Progenitor cell of endocrine pancreas (in vitro differentiated cells): ENCODE results near the gene SLC23A1. TPM values are rescaled to one million over a fixed set of nuclear protein-coding genes. Genes with fewer than 3 reads are reported as not detected.
A peak's percentile ranks its signal among the peaks of the same experiment; 100 is the strongest.

ENCODE experiments used
- DNase-seq: peaks from one replicate; pipeline ENCODE4 v3.0.0; 2021; ENCODE audit warnings: low spot score; ENCODE audit not compliant: unreplicated experiment
- H3K27ac Mint-ChIP-seq: 2 replicates; pipeline ENCODE4 v1.8.0; 2021; ENCODE audit warnings: mild to moderate bottlenecking, moderate library complexity, mixed read lengths
- H3K27me3 Mint-ChIP-seq: 2 replicates; pipeline ENCODE4 v1.8.0; 2021; ENCODE audit warnings: mixed read lengths
- H3K36me3 Mint-ChIP-seq: 2 replicates; pipeline ENCODE4 v1.8.0; 2022; ENCODE audit warnings: mixed read lengths; ENCODE audit not compliant: insufficient read depth
- H3K4me1 Mint-ChIP-seq: 2 replicates; pipeline ENCODE4 v1.8.0; 2021; ENCODE audit warnings: low read depth, mixed read lengths
- H3K4me3 Mint-ChIP-seq: 2 replicates; pipeline ENCODE4 v1.8.0; 2021; ENCODE audit warnings: low read depth, mild to moderate bottlenecking, moderate library complexity, mixed read lengths
- H3K9me3 Mint-ChIP-seq: 2 replicates; pipeline ENCODE4 v1.8.0; 2021; ENCODE audit warnings: low read depth, mixed read lengths
- total RNA-seq: library from RNA; stranded (reverse); gene quantifications from 2 replicates; pipeline ENCODE4 v1.2.1, GENCODE V29; 2021
- TF ChIP-seq, protein P1 (sequence below): fragments of 200-600 bp; sonication (generic); IDR thresholded peaks from one replicate; pipeline ENCODE4 v1.5.0; 2021; ENCODE audit warnings: antibody characterized with exemption, mild to moderate bottlenecking; ENCODE audit not compliant: unreplicated experiment

Gene SLC23A1
- total RNA-seq, 1 donor from 2014 or later, result 0.48 TPM

DNA sequence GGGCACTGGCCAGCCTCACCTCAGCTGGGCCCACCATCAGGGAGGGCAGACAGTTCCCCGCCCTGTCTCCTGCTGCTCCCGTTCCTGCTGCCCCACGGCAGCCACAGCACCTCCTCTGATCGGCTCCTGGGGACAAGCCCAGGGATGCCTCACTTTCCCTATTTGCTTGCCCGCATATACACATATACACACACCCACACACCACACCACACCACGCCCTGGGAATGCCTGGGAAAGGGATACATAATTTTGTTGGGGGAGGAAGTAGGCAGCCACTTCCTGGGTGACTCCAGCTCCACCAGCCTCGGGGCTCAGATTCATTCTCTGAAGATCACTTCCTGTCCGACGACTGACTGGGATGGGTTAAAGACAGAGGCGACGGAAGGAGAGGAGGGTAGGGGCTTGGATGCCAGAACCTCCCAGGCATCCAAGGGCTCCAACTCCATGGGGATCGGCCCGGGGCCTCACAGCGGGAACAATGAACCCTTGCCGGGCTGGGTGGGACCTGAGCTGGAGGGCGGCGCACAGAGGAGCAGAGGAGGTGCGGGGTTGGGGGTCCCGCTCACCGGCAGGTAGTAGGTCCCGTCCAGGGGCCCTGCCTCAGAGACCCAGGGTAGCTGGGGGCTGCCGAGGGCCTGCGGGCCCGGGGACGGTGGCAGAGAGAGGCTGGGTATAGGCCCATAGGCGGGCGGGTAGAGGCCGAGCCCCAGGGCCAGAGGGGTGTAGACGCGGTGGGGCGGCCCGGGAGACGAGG is 8.7 kb upstream of the SLC23A1 start:
- no peak for DNase-seq
- Mint-ChIP-seq H3K4me3 (no peak overlapping the region), H3K27ac (peak overlapping the region; percentile 29), H3K36me3 (no peaks in the 10 kb centered on the region), H3K4me1 (peaks cover 4% of the 10 kb centered on the region), H3K27me3 (peaks cover 42% of the 10 kb centered on the region), H3K9me3 (no peaks in the 10 kb centered on the region)
- TF ChIP-seq, protein P1, sequence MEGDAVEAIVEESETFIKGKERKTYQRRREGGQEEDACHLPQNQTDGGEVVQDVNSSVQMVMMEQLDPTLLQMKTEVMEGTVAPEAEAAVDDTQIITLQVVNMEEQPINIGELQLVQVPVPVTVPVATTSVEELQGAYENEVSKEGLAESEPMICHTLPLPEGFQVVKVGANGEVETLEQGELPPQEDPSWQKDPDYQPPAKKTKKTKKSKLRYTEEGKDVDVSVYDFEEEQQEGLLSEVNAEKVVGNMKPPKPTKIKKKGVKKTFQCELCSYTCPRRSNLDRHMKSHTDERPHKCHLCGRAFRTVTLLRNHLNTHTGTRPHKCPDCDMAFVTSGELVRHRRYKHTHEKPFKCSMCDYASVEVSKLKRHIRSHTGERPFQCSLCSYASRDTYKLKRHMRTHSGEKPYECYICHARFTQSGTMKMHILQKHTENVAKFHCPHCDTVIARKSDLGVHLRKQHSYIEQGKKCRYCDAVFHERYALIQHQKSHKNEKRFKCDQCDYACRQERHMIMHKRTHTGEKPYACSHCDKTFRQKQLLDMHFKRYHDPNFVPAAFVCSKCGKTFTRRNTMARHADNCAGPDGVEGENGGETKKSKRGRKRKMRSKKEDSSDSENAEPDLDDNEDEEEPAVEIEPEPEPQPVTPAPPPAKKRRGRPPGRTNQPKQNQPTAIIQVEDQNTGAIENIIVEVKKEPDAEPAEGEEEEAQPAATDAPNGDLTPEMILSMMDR, result no peak

DNA sequence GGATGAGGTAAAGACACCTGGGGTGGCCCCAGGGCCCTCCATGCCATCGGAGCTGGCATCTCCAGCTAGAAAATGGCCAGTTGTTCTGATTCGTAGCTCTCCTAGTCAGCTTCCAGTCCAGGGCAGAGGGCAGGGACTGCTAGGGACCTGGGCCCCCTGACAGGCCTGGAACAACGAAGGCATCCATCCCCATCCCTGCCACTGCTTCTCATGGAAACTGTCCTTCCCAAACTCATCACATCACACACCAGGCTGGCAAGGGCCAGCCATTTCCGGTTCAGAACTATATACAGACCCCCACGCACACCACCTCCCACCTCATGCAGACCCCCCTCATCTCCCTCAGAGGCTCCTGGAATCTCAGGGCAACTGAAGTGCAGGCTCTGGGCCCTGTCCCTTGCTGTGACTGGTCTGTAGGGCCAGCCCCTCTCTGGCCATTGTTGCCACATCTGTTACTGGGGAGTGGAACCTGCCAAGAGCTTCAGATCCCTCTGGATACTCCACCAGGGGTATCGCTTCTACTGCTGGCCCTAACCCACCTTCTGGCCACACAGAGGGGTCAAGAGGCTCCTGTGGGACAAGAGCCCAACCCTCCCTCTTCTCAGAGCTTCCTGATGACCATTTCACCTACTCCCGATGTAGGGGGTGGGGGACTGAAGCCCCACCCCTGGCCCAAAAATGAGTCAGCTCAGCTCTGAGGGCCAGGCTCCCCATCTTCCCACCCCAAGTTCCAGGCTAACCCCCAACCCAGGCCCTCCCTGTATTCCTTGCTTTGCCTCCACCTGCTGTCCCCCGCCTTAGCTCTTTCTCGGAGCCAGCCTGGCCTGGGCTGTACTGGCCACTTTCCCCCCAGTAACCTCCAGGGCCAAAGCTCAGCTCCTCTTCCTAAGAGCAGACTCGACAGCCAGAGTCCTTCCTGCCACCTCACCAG is 7.8 kb upstream of the SLC23A1 start:
- H3K27me3 Mint-ChIP-seq, result peaks cover 40% of the 10 kb centered on the region
- H3K9me3 Mint-ChIP-seq, result no peaks in the 10 kb centered on the region
- H3K4me3 Mint-ChIP-seq, result no peak overlapping the region
- no peak overlapping the region for H3K27ac Mint-ChIP-seq
- TF ChIP-seq, protein P1, result no peak
- DNase-seq, result no peak
- H3K4me1 Mint-ChIP-seq, result peaks cover 4% of the 10 kb centered on the region
- no peaks in the 10 kb centered on the region for H3K36me3 Mint-ChIP-seq

DNA sequence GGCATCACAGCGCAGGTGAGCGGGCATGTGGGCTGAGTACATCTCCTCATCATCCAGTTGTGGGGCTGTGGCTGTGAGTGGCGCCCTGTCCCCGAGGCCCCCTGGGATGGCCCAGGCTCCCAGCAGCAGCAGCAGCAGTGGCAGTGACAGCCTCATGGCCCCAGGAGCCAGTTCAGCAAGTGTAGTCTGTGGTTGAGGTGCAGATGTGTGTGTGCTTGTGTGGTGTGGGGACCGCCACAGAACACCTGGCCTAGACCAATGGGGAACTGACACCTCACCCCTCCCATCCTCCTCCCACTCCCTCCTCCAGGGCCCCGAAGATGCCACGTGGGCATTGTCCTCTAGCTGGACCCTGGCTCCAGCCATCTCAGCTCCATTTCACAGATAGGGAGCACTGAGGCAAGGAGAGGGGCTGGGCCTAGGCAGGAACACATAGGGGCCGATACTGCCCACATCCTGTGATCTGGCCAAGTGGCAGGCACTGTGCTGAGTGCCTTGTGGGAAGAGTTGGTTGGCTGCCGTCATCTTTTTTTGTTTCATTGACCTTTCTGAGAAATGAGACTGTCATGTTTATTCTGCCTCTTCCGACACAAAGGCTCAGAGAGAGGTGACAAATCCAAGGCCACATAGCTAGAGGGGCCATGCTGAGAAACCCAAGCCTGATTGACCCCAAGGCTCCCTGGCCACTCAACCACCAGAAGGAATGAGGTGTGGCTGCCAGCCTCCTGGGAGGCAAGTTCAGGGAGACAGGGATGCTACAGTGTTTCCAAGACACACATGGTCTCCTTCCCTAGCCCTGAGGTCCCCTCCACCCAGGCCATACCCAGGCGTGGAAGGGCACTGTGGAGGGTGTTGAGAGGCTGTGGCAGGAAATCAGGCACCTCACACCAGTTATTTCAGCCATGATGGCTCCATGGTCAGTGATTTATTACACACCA is 6.9 kb upstream of the SLC23A1 start, which contains the start of gene MZB1:
TSS of gene MZB1 (minus strand) at position 213 of the 938 bp plus-strand sequence. CDS start at position 156, 57 bp downstream.
- peaks cover 4% of the 10 kb centered on the region for H3K4me1 Mint-ChIP-seq
- H3K36me3 Mint-ChIP-seq, result no peaks in the 10 kb centered on the region
- H3K27me3 Mint-ChIP-seq, result peaks cover 34% of the 10 kb centered on the region
- H3K9me3 Mint-ChIP-seq, result no peaks in the 10 kb centered on the region
- TF ChIP-seq, protein P1, result no peak
- no peak within 1 kb of the TSS for H3K27ac Mint-ChIP-seq
- no peak for DNase-seq
- no peak within 1 kb of the TSS for H3K4me3 Mint-ChIP-seq

DNA sequence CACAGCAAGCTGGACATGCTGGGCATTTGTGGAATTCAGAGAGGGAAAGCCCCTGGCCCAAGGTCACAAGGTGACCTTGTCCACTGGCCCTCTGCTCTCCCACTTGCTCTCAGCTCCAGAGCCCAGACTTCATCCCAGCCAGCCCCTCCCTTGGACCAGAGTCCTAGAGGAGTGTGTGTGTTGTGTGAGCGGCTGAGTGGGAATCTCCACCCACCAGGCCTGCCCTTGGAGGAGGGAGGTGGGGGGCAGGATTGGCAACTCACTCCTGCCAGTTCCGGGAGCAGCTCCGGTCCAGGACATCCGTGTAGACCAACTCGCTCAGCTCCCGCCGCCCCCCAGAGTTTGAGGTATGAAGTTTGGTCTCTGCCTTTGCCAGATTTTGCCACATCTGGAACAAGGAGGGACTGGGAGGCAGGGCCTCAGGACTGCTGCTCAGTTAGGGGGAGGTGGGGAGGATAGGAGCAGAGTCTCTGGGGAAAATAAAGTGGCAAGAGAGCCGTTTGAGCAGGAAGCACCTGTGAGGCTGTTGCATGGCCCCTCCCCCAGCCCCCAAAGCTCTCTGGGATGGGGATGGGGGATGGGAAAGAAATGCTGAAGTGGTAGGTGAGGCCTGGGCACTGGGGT is 5.2 kb upstream of the SLC23A1 start:
- Mint-ChIP-seq H3K4me1 (peaks cover 11% of the 10 kb centered on the region), H3K27ac (no peak overlapping the region), H3K4me3 (no peak overlapping the region), H3K36me3 (no peaks in the 10 kb centered on the region), H3K9me3 (no peaks in the 10 kb centered on the region), H3K27me3 (peaks cover 28% of the 10 kb centered on the region)
- TF ChIP-seq, protein P1, result no peak
- no peak for DNase-seq
